HCT116 (cell line): Measurements from ENCODE around the gene ACTN4. TPM values are rescaled to one million over a fixed set of nuclear protein-coding genes. Genes with fewer than 3 reads are reported as not detected.
A peak's percentile ranks its signal among the peaks of the same experiment; 100 is the strongest.

Experiments
- ATAC-seq: fragments of 200-7000 bp; cut with Tn5 transposase; 2 replicates; pipeline ENCODE4 v1.9.1; 2020; ENCODE audit warnings: mild to moderate bottlenecking, moderate library complexity
- BruUV-seq: library from RNA; stranded (reverse); fragments of 400-500 nt; replicated peaks from 2 replicates; lab custom pipeline; 2021; lab: Mats Ljungman, UMichigan
- CTCF ChIA-PET: fragments of 300-600 bp; sonication (Branson Sonifier 250); formaldehyde crosslinking; loops from one replicate; lab custom pipeline; 2021; ENCODE audit warnings: antibody characterized with exemption; lab: Charles Lee
- POLR2A ChIA-PET: fragments of 300-600, 350-600 bp; sonication (Branson Sonifier 250); formaldehyde crosslinking; loops from one replicate; lab custom pipeline; 2021; ENCODE audit warnings: antibody characterized with exemption; lab: Charles Lee
- RAD21 ChIA-PET, 2 experiments: fragments of 300-600 bp; sonication (Branson Sonifier 250); formaldehyde crosslinking; loops; one replicate each; lab custom pipeline; 2023; ENCODE audit warnings: low total read pairs in 2 of 2; ENCODE audit not compliant: uncharacterized antibody in 2 of 2, unreplicated experiment in 2 of 2, low non-redundant PET in 1 of 2; lab: Charles Lee
- DNase-seq: peaks from one replicate; pipeline ENCODE4 v3.0.0-alpha.2; 2010; ENCODE audit warnings: low read depth, low spot score
- H2AFZ ChIP-seq: fragments of 200-600 bp; shearing (Covaris generic), sonication (generic); 2 replicates; pipeline ENCODE4 v1.6.1; 2017; ENCODE audit warnings: low read depth, mixed run types, mixed read lengths, antibody characterized with exemption, low read length; ENCODE audit not compliant: poor library complexity, severe bottlenecking
- H3K27ac ChIP-seq: 2 replicates; pipeline ENCODE4 v1.5.1; 2012; ENCODE audit warnings: low read depth, low read length
- H3K27me3 ChIP-seq: fragments of 200-600 bp; sonication (generic); 2 replicates; pipeline ENCODE4 v1.6.1; 2016; ENCODE audit warnings: mixed run types, low read length, mixed read lengths; ENCODE audit not compliant: insufficient read depth
- H3K36me3 ChIP-seq, 2 experiments: fragments of 200-500 bp in 1 of 2; fragments of 200-600 bp in 1 of 2; sonication (Bioruptor generic) in 1 of 2; sonication (generic) in 1 of 2; 2 replicates each; pipeline versions ENCODE4 v1.5.1 to v1.6.1; 2014 to 2016; ENCODE audit warnings: low read length in 2 of 2, inconsistent platforms in 1 of 2, mixed read lengths in 1 of 2, mixed run types in 1 of 2; ENCODE audit not compliant: insufficient read depth in 2 of 2, control insufficient read depth in 1 of 2
- H3K4me1 ChIP-seq, 2 experiments: fragments of 200-600 bp in 1 of 2; sonication (generic) in 1 of 2; 2 replicates each; pipeline versions ENCODE4 v1.5.1 to v1.6.1; 2012 to 2017; ENCODE audit warnings: low read length in 2 of 2, inconsistent platforms in 1 of 2, mild to moderate bottlenecking in 1 of 2, mixed read lengths in 1 of 2, mixed run types in 1 of 2, moderate library complexity in 1 of 2; ENCODE audit not compliant: insufficient read depth in 2 of 2, control insufficient read depth in 1 of 2
- H3K4me2 ChIP-seq: fragments of 200-600 bp; sonication (generic); 2 replicates; pipeline ENCODE4 v1.6.1; 2017; ENCODE audit warnings: mixed run types, low read length, mixed read lengths
- H3K4me3 ChIP-seq, 2 experiments: fragments of 200-600 bp in 1 of 2; sonication (generic) in 1 of 2; replicated peaks in 1 of 2; 2 replicates each; pipeline ENCODE4 v1.5.1; 2011 to 2016; ENCODE audit warnings: low read length in 2 of 2, control low read depth in 1 of 2, low read depth in 1 of 2, mild to moderate bottlenecking in 1 of 2, mixed read lengths in 1 of 2, mixed run types in 1 of 2
- H3K79me2 ChIP-seq: fragments of 200-600 bp; sonication (generic); 2 replicates; pipeline ENCODE4 v1.6.1; 2017; ENCODE audit warnings: mild to moderate bottlenecking, mixed run types, low read length, moderate library complexity, mixed read lengths; ENCODE audit not compliant: insufficient read depth
- H3K9ac ChIP-seq: fragments of 200-600 bp; sonication (generic); 2 replicates; pipeline ENCODE4 v1.6.1; 2016; ENCODE audit warnings: low read length, mixed read lengths
- H3K9me2 ChIP-seq: fragments of 200-600 bp; sonication (generic), shearing (Covaris generic); 2 replicates; pipeline ENCODE4 v1.6.1; 2017; ENCODE audit warnings: mixed run types, mild to moderate bottlenecking, moderate library complexity; ENCODE audit not compliant: insufficient read depth
- H3K9me3 ChIP-seq, 2 experiments: fragments of 200-500 bp in 1 of 2; fragments of 200-600 bp in 1 of 2; sonication (Bioruptor generic) in 1 of 2; sonication (generic) in 1 of 2; 2 replicates each; pipeline ENCODE4 v1.6.1; 2014 to 2017; ENCODE audit warnings: low read length in 2 of 2, mixed read lengths in 2 of 2, inconsistent platforms in 1 of 2, low read depth in 1 of 2, mild to moderate bottlenecking in 1 of 2, mixed run types in 1 of 2, moderate library complexity in 1 of 2; ENCODE audit not compliant: control insufficient read depth in 1 of 2, insufficient read depth in 1 of 2
- H4K20me1 ChIP-seq: fragments of 200-600 bp; sonication (generic), shearing (Covaris generic); 2 replicates; pipeline ENCODE4 v1.6.1; 2017; ENCODE audit warnings: mixed run types, mild to moderate bottlenecking, moderate library complexity; ENCODE audit not compliant: insufficient read depth
- EGR1 ChIP-seq: IDR thresholded peaks from 2 replicates; pipeline ENCODE4 v1.6.1; 2012; ENCODE audit warnings: low read depth
- ELF1 ChIP-seq: IDR thresholded peaks from 2 replicates; pipeline ENCODE4 v1.6.1; 2012; ENCODE audit warnings: low read depth, borderline replicate concordance
- FOSL1 ChIP-seq: IDR thresholded peaks from 2 replicates; pipeline ENCODE4 v1.6.1; 2012; ENCODE audit warnings: low read depth
- ZFX ChIP-seq: fragments of 450-650 bp; IDR thresholded peaks from 2 replicates; pipeline ENCODE4 v1.6.1; 2017
- ZNF274 ChIP-seq: fragments of 200-500 bp; sonication (Bioruptor generic); IDR thresholded peaks from 2 replicates; pipeline ENCODE4 v1.6.1; 2014; ENCODE audit warnings: mild to moderate bottlenecking, low read depth, low read length, inconsistent platforms
- intact Hi-C: fragments of 100-400 bp; cut with micrococcal nuclease; formaldehyde crosslinking; loops from 2 replicates; pipeline ENCODE4 v1.10.0; 2022
- total RNA-seq: library from RNA; stranded (reverse); gene quantifications from one replicate; pipeline ENCODE4 v1.2.1, GENCODE V29; 2021; ENCODE audit not compliant: unreplicated experiment
- TF ChIP-seq, protein P1 (sequence below): IDR thresholded peaks from 2 replicates; pipeline ENCODE4 v1.6.1; 2012; ENCODE audit warnings: low read depth
- TF ChIP-seq, protein P2 (sequence below), 3 experiments: fragments of 200-600 bp in 1 of 3; sonication (generic) in 1 of 3; IDR thresholded peaks in 2 of 3; conservative IDR thresholded peaks in 1 of 3; 2 replicates each; pipeline ENCODE4 v1.5.1; 2012 to 2017; ENCODE audit warnings: low read depth in 2 of 3, low read length in 2 of 3, antibody characterized with exemption in 1 of 3, borderline replicate concordance in 1 of 3, control low read depth in 1 of 3, mild to moderate bottlenecking in 1 of 3, mixed read lengths in 1 of 3, mixed run types in 1 of 3, moderate library complexity in 1 of 3; ENCODE audit not compliant: insufficient read depth in 1 of 3

ACTN4 gene
- total RNA-seq, 1 experiment from 2014 or later, result 651 TPM

DNA sequence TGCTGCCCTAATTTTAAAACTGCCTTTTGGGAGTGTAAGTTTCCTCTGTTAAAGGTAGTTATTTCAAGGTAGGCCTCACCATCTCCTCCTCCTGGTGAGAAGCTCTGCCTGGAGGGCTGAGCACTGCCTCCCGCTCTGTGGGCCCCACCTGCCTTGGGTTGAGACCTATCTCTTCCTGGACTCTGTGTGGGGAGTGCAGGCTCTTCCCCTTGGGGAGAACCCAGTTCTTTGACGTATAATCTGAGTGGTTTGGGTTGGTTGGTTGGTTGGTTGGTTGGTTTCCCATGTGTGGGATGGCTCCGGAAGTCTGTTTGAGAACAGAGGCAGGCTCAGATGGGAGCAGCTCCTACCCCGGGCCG is 39.1 kb downstream of the ACTN4 start:
- peaks cover 0 to 5% of the 10 kb centered on the region in 2 experiments; a peak in 1 of 4 replicates for H3K9me3 ChIP-seq
- ATAC-seq (no peak), DNase-seq (no peak)
- no peak for TF ChIP-seq ELF1
- TF ChIP-seq, protein P1, sequence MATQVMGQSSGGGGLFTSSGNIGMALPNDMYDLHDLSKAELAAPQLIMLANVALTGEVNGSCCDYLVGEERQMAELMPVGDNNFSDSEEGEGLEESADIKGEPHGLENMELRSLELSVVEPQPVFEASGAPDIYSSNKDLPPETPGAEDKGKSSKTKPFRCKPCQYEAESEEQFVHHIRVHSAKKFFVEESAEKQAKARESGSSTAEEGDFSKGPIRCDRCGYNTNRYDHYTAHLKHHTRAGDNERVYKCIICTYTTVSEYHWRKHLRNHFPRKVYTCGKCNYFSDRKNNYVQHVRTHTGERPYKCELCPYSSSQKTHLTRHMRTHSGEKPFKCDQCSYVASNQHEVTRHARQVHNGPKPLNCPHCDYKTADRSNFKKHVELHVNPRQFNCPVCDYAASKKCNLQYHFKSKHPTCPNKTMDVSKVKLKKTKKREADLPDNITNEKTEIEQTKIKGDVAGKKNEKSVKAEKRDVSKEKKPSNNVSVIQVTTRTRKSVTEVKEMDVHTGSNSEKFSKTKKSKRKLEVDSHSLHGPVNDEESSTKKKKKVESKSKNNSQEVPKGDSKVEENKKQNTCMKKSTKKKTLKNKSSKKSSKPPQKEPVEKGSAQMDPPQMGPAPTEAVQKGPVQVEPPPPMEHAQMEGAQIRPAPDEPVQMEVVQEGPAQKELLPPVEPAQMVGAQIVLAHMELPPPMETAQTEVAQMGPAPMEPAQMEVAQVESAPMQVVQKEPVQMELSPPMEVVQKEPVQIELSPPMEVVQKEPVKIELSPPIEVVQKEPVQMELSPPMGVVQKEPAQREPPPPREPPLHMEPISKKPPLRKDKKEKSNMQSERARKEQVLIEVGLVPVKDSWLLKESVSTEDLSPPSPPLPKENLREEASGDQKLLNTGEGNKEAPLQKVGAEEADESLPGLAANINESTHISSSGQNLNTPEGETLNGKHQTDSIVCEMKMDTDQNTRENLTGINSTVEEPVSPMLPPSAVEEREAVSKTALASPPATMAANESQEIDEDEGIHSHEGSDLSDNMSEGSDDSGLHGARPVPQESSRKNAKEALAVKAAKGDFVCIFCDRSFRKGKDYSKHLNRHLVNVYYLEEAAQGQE, result no peak
- no peak for TF ChIP-seq FOSL1
- TF ChIP-seq, protein P2, sequence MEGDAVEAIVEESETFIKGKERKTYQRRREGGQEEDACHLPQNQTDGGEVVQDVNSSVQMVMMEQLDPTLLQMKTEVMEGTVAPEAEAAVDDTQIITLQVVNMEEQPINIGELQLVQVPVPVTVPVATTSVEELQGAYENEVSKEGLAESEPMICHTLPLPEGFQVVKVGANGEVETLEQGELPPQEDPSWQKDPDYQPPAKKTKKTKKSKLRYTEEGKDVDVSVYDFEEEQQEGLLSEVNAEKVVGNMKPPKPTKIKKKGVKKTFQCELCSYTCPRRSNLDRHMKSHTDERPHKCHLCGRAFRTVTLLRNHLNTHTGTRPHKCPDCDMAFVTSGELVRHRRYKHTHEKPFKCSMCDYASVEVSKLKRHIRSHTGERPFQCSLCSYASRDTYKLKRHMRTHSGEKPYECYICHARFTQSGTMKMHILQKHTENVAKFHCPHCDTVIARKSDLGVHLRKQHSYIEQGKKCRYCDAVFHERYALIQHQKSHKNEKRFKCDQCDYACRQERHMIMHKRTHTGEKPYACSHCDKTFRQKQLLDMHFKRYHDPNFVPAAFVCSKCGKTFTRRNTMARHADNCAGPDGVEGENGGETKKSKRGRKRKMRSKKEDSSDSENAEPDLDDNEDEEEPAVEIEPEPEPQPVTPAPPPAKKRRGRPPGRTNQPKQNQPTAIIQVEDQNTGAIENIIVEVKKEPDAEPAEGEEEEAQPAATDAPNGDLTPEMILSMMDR (IDR thresholded peaks at IDR 0.05 in 2 of 3, conservative IDR thresholded peaks at IDR 0.05 in 1 of 3; ENCODE audit: borderline replicate concordance in 1 of 3, insufficient read depth in 1 of 3, low read depth in 2 of 3, low read length in 2 of 3), result peak in 1 of 3 experiments; percentile 13; a peak in 2 of 6 replicates
- no peak for TF ChIP-seq ZFX
- no peak for TF ChIP-seq ZNF274
- TF ChIP-seq EGR1, result no peak
- peaks cover 92 to 99% of the 10 kb centered on the region in 2 experiments for H3K4me1 ChIP-seq
- H2AFZ ChIP-seq, result no peak overlapping the region
- H3K9me2 ChIP-seq, result no peaks in the 10 kb centered on the region
- no peaks in the 10 kb centered on the region for H3K27me3 ChIP-seq
- H4K20me1 ChIP-seq, result no peaks in the 10 kb centered on the region
- H3K79me2 ChIP-seq, result peaks cover 89% of the 10 kb centered on the region
- intact Hi-C loops, result no loop called here
- peak overlapping the region; percentile 86 for H3K4me2 ChIP-seq
- CTCF ChIA-PET, result interaction anchor here (1.5 kb wide), 1 partner anchor 52 kb away, joined by 3 read pairs; no protein-coding TSS in a partner anchor
- no TSS peak for BruUV-seq
- peaks cover 0 to 30% of the 10 kb centered on the region in 2 experiments; a peak in 2 of 4 replicates for H3K36me3 ChIP-seq
- peak overlapping the region in 1 of 2 experiments; percentile 53; a peak in 1 of 4 replicates for H3K4me3 ChIP-seq
- peak overlapping the region; percentile 83 for H3K9ac ChIP-seq
- RAD21 ChIA-PET, result interaction anchor here in 1 of 2 experiments (0.8 kb wide), 1 partner anchor 39 kb away, joined by 8 read pairs; the partner anchor contains the start of gene ACTN4
- POLR2A ChIA-PET, result interaction anchor here (1.0 kb wide), 1 partner anchor 39 kb away, joined by 3 read pairs; the partner anchor contains the start of gene ACTN4
- H3K27ac ChIP-seq, result peak overlapping the region; percentile 98
